ENCODE data around the gene ZNF701.
"Not testable (repeated sequence)": the region's sequence is repeated elsewhere in the genome, so short reads cannot be mapped to it uniquely, and the experiment has no call there.

ZNF701 gene

GRCh38 chr19:52566588-52566987 is 3.5 kb upstream of the ZNF701 start:
- WGBS (ENCODE audit: insufficient coverage, insufficient read length): no CpG with 5 or more reads among the region's 2 CpGs
- Histone ChIP-seq H3K27ac (ENCODE audit: low read length) (no peak overlapping the region), H3K9me3 (ENCODE audit: control insufficient read depth, insufficient read depth, low read length) (no peaks in the 10 kb centered on the region), H3K4me1 (ENCODE audit: control insufficient read depth, insufficient read depth, low read length) (peaks cover 5% of the 10 kb centered on the region; the same call in 1 of the 2 replicates), H3K4me3 (ENCODE audit: low read length) (no peak overlapping the region), H3K27me3 (ENCODE audit: control insufficient read depth, insufficient read depth, low read length) (no peaks in the 10 kb centered on the region), H3K36me3 (ENCODE audit: control insufficient read depth, insufficient read depth, low read length) (no peaks in the 10 kb centered on the region)
- no peak for DNase-seq (ENCODE audit: low read depth, low spot score)

GRCh38 chr19:52567921-52568320 is 2.2 kb upstream of the ZNF701 start:
- no peak for DNase-seq (ENCODE audit: low read depth, low spot score)
- H3K9me3 ChIP-seq (ENCODE audit: control insufficient read depth, insufficient read depth, low read length): no peaks in the 10 kb centered on the region
- no peaks in the 10 kb centered on the region for H3K27me3 ChIP-seq (ENCODE audit: control insufficient read depth, insufficient read depth, low read length)
- peaks cover 5% of the 10 kb centered on the region; the same call in 1 of the 2 replicates for H3K4me1 ChIP-seq (ENCODE audit: control insufficient read depth, insufficient read depth, low read length)
- no peak overlapping the region for H3K4me3 ChIP-seq (ENCODE audit: low read length)
- no peak overlapping the region for H3K27ac ChIP-seq (ENCODE audit: low read length)
- WGBS (ENCODE audit: insufficient coverage, insufficient read length): no CpG with 5 or more reads among the region's 14 CpGs
- H3K36me3 ChIP-seq (ENCODE audit: control insufficient read depth, insufficient read depth, low read length): no peaks in the 10 kb centered on the region

DNA sequence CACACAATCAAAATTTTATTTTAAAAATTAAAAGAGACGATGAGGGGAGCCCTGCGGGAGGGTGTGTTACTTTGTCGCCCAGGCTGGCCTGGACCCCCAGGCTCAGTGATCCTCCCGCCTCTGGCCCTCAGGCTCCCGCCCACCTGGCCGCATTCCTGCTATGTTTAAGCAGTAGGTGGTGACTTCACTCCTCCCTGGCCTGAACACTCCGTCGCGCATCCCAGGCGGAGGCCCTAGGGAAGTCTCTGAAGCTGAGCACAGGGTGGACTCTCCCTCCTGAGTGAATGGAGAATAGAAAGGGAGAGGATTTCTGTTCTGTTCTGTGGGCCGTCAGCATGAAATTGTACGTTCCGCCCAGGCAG is 468 bp upstream of the ZNF701 start:
- not testable (repeated sequence) for H3K27ac ChIP-seq (ENCODE audit: low read length); H3K4me1 ChIP-seq (ENCODE audit: control insufficient read depth, insufficient read depth, low read length); H3K9me3 ChIP-seq (ENCODE audit: control insufficient read depth, insufficient read depth, low read length); DNase-seq (ENCODE audit: low read depth, low spot score); H3K36me3 ChIP-seq (ENCODE audit: control insufficient read depth, insufficient read depth, low read length); H3K27me3 ChIP-seq (ENCODE audit: control insufficient read depth, insufficient read depth, low read length)
- WGBS (ENCODE audit: insufficient coverage, insufficient read length): no CpG with 5 or more reads among the region's 13 CpGs
- peak overlapping the region; percentile 22; the same call in 1 of the 2 replicates for H3K4me3 ChIP-seq (ENCODE audit: low read length)

DNA sequence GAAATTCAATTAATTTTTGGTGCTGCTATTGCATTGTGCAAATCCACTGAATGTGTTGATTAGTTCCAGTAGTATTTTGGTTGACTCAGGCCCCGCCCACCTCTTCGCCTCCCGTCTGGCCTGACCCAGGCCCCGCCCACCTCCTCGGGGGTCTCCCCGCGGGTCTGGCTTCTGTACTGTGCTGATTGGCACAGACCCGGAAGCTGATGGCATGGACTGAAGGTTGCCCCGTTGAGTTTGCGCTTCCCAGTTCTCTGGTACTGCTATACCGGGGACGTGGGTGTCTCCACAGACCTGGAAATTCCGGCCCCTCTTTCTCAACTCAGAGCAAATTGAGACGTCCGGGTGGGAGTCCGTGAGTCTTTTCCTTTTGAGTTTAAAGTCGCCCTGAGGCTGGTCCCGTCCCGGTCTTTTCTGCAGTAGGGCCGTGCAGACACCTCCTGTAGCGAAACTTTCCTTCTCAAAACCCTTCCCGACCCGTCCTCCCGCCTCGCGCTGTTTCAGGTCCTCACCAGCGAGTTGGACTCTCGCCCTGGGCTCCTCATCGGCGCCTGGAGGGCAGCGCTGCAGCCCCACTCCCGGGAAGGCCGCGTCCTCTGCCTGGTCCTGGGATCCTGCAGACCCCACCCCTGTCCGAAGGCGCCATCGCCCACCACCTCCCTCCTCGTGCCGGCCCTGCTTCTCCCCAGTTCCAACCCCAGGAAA is 14.8 kb downstream of the ZNF701 start:
- WGBS (ENCODE audit: insufficient coverage, insufficient read length): no CpG with 5 or more reads among the region's 39 CpGs
- peaks cover 12% of the 10 kb centered on the region; the same call in 1 of the 2 replicates for H3K36me3 ChIP-seq (ENCODE audit: control insufficient read depth, insufficient read depth, low read length)

GRCh38 chr19:52585604-52586003 is 15.5 kb downstream of the ZNF701 start:
- no peak for DNase-seq (ENCODE audit: low read depth, low spot score)
- Histone ChIP-seq H3K4me1 (ENCODE audit: control insufficient read depth, insufficient read depth, low read length) (no peaks in the 10 kb centered on the region), H3K36me3 (ENCODE audit: control insufficient read depth, insufficient read depth, low read length) (peaks cover 12% of the 10 kb centered on the region; the same call in 1 of the 2 replicates), H3K4me3 (ENCODE audit: low read length) (no peak overlapping the region), H3K27ac (ENCODE audit: low read length) (no peak overlapping the region), H3K27me3 (ENCODE audit: control insufficient read depth, insufficient read depth, low read length) (no peaks in the 10 kb centered on the region), H3K9me3 (ENCODE audit: control insufficient read depth, insufficient read depth, low read length) (no peaks in the 10 kb centered on the region)
- no CpG with 5 or more reads among the region's 6 CpGs for WGBS (ENCODE audit: insufficient coverage, insufficient read length)

More for the DNA sequence above, 14.8 kb downstream of the ZNF701 start:
- no peak overlapping the region for H3K27ac ChIP-seq (ENCODE audit: low read length)
- H3K4me3 ChIP-seq (ENCODE audit: low read length): no peak overlapping the region
- no peaks in the 10 kb centered on the region for H3K27me3 ChIP-seq (ENCODE audit: control insufficient read depth, insufficient read depth, low read length)
- no peak for DNase-seq (ENCODE audit: low read depth, low spot score)
- H3K4me1 ChIP-seq (ENCODE audit: control insufficient read depth, insufficient read depth, low read length): no peaks in the 10 kb centered on the region
- no peaks in the 10 kb centered on the region for H3K9me3 ChIP-seq (ENCODE audit: control insufficient read depth, insufficient read depth, low read length)

DNA sequence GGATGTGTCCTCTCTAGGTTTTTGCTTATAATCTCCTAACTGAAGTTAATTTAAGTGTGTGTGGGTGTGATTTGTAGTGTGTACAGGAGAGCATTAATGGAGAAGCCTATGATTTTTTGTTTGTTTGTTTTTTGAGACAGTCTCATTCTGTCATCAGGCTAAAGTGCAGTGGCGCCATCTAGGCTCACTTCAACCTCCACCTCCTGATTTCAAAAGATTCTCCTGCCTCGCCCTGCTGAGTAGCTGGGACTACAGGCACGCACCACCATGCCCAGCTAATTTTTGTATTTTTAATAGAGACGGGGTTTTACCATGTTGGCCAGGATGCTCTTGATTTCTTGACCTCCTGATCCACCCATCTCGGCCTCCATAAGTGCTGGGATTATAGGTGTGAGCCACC is 20.6 kb downstream of the ZNF701 start:
- no CpG with 5 or more reads among the region's 5 CpGs for WGBS (ENCODE audit: insufficient coverage, insufficient read length)
- H3K9me3 ChIP-seq (ENCODE audit: control insufficient read depth, insufficient read depth, low read length): no peaks in the 10 kb centered on the region
- no peaks in the 10 kb centered on the region for H3K4me1 ChIP-seq (ENCODE audit: control insufficient read depth, insufficient read depth, low read length)
- H3K27me3 ChIP-seq (ENCODE audit: control insufficient read depth, insufficient read depth, low read length): no peaks in the 10 kb centered on the region
- H3K27ac ChIP-seq (ENCODE audit: low read length): no peak overlapping the region
- DNase-seq (ENCODE audit: low read depth, low spot score): no peak
- H3K36me3 ChIP-seq (ENCODE audit: control insufficient read depth, insufficient read depth, low read length): peaks cover 4% of the 10 kb centered on the region; the same call in 1 of the 2 replicates
- H3K4me3 ChIP-seq (ENCODE audit: low read length): no peak overlapping the region

DNA sequence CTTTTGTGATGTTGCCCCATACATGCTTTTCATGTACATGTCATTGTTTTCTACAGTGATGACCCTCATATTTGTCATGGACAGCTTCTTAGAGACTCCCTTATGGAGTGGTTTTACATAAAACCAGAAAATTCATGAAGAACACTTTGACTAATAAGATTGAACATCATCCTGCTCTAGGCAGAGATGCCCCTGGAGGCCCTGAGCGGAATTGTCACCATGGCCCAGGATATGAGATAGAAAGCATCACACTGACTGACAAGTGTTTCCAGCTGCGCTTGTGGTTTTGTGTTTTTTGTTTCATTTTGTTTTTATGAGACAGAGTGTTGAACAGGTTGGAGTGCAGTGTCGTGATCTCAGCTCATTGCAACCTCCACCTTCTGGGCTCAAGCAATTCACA is 22.2 kb downstream of the ZNF701 start:
- Histone ChIP-seq H3K4me1 (ENCODE audit: control insufficient read depth, insufficient read depth, low read length) (no peaks in the 10 kb centered on the region), H3K9me3 (ENCODE audit: control insufficient read depth, insufficient read depth, low read length) (no peaks in the 10 kb centered on the region), H3K36me3 (ENCODE audit: control insufficient read depth, insufficient read depth, low read length) (peaks cover 4% of the 10 kb centered on the region; the same call in 1 of the 2 replicates), H3K4me3 (ENCODE audit: low read length) (no peak overlapping the region), H3K27ac (ENCODE audit: low read length) (no peak overlapping the region), H3K27me3 (ENCODE audit: control insufficient read depth, insufficient read depth, low read length) (no peaks in the 10 kb centered on the region)
- WGBS (ENCODE audit: insufficient coverage, insufficient read length): no CpG with 5 or more reads among the region's 3 CpGs
- no peak for DNase-seq (ENCODE audit: low read depth, low spot score)

- not testable (repeated sequence) for H3K9me3 ChIP-seq (ENCODE audit: control insufficient read depth, insufficient read depth, low read length); H3K4me1 ChIP-seq (ENCODE audit: control insufficient read depth, insufficient read depth, low read length); H3K27me3 ChIP-seq (ENCODE audit: control insufficient read depth, insufficient read depth, low read length); H3K36me3 ChIP-seq (ENCODE audit: control insufficient read depth, insufficient read depth, low read length); H3K27ac ChIP-seq (ENCODE audit: low read length); H3K4me3 ChIP-seq (ENCODE audit: low read length); DNase-seq (ENCODE audit: low read depth, low spot score)
- WGBS (ENCODE audit: insufficient coverage, insufficient read length): no CpG with 5 or more reads among the region's 25 CpGs
Observed at GRCh38 chr19:52593441-52593840, 23.4 kb downstream of the ZNF701 start.

- Histone ChIP-seq H3K27ac (ENCODE audit: low read length) (no peak overlapping the region), H3K36me3 (ENCODE audit: control insufficient read depth, insufficient read depth, low read length) (no peaks in the 10 kb centered on the region; the same call in 1 of the 2 replicates), H3K4me3 (ENCODE audit: low read length) (no peak overlapping the region), H3K9me3 (ENCODE audit: control insufficient read depth, insufficient read depth, low read length) (no peaks in the 10 kb centered on the region), H3K4me1 (ENCODE audit: control insufficient read depth, insufficient read depth, low read length) (0 out of 2 replicates have a peak, but pooled peaks cover 1% of the 10 kb centered on the region), H3K27me3 (ENCODE audit: control insufficient read depth, insufficient read depth, low read length) (no peaks in the 10 kb centered on the region)
- no CpG with 5 or more reads among the region's 3 CpGs for WGBS (ENCODE audit: insufficient coverage, insufficient read length)
- DNase-seq (ENCODE audit: low read depth, low spot score): no peak
Observed at GRCh38 chr19:52599241-52599640, 29.2 kb downstream of the ZNF701 start.

DNA sequence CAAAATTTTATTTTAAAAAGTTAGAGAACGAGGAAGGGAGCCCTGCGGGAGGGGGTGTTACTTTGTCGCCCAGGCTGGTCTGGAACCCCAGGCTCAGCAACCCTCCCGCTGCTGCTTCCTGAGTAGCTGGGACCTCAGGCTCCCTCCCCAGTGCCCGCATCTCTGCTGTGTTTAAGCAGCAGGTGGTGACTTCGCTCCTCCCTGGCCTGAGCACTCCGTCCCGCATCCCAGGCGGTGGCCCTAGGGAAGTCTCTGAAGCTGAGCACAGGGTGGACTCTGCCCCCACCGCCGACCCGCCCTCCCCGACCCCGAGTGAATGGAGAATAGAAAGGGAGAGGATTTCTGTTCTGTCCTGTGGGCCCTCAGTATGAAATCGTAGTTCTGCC is 30.5 kb downstream of the ZNF701 start:
- Histone ChIP-seq H3K4me3 (ENCODE audit: low read length) (peak overlapping the region; percentile 32; the same call in 1 of the 2 replicates), H3K4me1 (ENCODE audit: control insufficient read depth, insufficient read depth, low read length) (0 out of 2 replicates have a peak, but pooled peaks cover 1% of the 10 kb centered on the region), H3K27ac (ENCODE audit: low read length) (no peak overlapping the region), H3K9me3 (ENCODE audit: control insufficient read depth, insufficient read depth, low read length) (no peaks in the 10 kb centered on the region), H3K27me3 (ENCODE audit: control insufficient read depth, insufficient read depth, low read length) (no peaks in the 10 kb centered on the region), H3K36me3 (ENCODE audit: control insufficient read depth, insufficient read depth, low read length) (no peaks in the 10 kb centered on the region; the same call in 1 of the 2 replicates)
- WGBS (ENCODE audit: insufficient coverage, insufficient read length): no CpG with 5 or more reads among the region's 15 CpGs
- DNase-seq (ENCODE audit: low read depth, low spot score): no peak

Measured in iPS DF 6.9 (cell line).